NCI-H69 (cell line): ENCODE results near the gene REXO5.

Source experiments
- DNase-seq: peaks from one replicate; lab custom pipeline; 2025; lab: John Stamatoyannopoulos, UW

Gene REXO5

DNA sequence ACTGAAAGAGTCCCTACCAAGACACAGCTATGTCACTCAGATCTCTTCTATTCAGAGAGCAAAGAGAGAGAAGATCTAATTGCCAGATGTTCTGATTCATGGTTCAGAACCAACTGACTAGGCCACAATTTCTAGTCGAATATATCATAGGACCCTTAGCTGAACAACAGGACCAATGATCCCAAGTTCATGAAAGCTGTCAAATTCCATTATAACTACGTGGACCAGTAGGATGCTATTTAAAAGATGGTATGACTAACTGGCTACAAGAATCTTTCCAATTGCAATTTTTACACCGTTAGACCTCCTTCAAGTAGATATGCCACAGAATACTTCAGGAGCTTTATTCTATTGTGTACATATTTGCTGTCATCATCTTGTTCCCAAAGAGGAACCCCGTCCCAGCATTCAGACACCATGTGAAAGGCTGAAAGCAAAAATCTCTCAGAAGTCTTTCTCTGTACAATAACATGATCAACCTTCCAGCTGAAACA is 67.8 kb downstream of the REXO5 start:
- DNase-seq = no peak

DNA sequence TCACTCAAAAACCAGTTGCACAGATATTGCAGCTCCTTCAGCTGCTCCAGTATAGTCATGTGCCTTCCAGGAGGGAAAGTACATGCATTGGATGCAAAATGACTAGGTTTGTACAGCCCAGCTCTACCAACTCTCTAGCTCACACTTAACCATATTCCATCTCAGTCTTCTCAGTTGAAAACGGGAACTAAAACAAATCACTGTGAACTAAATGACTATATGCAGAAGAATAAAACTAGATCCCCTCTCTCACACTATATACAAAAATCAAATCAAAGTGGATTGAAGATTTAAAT is 69.0 kb downstream of the REXO5 start:
- no peak for DNase-seq

DNA sequence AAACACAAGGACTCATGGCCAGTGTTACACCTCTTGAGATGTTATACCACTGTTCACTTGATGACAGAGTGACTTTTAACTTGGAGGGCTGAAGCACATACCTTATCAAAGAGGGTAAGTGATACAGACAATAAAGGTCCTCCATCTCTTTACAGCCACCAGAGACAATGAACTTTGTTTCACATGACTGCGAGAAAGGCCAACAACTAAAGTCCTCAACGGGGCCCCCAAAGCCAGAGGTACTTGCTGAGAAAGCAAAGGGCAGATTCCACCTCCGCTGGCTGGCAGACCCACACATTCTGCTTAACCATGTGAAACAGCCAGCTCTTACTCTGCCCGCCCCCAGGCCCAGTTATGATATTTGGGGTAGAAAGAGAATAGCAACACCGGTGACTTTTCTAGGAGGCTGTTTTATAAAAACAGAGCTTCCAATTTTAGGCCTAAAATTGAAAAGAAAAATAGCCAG is 72.4 kb downstream of the REXO5 start:
- no peak for DNase-seq

DNA sequence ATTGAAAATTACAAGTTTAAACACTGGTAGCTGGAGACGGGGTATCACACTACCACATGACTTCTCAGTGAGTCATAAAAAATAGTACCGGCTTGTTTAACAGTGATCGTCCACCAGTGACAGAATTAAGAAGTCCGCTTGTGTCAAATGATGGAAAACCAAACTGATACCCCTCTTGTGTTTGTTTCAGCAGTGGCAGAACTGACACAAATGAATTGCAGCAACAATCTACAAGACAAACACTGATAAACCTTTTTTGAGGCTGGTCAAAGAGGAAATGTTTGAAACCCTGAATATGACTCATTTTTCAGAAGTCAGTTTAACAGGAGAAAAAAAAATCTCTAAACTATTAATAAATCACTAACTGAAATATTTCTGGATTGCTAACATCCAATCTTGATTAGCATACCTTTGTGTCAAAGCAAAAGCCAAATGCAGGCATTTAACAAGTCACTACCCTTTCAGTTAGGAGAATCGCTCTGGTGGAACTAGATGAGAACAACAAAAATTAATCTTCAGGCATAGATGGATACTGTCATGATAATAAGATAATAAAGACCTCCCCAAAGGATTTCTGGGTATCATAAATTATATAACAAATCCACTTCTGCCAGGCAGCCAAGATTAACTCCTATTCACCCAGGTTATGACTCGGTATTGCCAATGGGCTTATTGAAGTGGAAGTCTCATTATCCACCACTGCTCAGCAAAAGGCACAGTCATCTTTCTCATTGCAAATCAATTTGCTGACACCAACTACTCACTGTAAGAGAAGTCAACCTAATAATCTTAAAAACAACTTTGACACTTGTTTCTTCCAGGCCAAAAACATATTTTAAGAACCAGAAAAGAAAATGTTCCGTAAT is 73.1 kb downstream of the REXO5 start:
- no peak for DNase-seq

- DNase-seq = no peak
These were observed 74.7 kb downstream of the REXO5 start for GRCh38 chr16:20880867-20881502.

DNA sequence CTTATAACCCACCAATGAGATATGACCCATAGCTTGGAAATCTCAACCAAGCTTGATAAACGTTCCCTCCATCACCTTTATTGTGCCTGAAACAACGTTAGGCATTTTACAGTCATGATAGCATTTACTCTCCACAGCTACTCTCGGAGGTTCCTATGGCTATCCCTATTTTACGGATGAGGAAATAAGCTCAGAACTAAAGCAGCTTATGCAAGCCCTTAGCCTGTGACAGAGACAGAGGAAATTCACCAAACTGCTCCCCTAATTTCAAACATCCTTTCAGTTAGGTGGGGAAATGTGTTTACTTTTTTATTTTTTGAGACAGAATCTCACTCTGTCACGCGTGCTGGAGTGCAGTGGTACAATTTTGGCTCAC is 75.2 kb downstream of the REXO5 start:
- DNase-seq = no peak

DNA sequence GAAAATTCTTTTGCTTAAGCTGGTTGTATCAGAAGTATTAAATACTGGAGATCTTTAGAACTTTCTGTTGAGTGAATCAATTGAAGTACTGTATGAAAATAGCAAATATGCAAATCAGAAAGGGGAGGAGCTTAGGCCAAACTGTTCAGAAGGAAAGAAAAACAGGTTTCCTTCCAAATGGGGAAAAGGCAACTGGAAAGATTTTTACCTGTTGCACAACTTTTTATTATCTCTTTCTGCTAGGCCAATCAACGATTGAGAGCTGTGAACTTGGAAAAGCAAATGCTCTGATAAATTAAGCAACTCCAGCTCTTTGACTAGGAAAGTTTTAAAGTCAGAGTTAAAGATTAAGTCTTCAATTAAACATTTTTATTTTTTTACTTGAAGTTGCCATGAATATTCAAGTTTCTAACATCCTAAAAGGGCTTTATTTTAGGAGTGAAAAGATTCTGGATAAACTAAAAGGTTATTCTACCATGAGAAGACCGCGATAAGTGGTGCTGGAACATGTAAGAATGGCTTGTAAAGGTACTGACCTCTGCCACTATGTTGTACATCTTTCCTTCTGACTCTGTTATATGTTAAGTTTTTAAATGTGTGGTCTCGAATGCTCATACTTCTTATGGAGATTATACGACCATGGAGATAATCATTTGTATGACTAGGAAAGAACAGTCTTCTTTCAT is 77.4 kb downstream of the REXO5 start:
- DNase-seq = no peak

DNA sequence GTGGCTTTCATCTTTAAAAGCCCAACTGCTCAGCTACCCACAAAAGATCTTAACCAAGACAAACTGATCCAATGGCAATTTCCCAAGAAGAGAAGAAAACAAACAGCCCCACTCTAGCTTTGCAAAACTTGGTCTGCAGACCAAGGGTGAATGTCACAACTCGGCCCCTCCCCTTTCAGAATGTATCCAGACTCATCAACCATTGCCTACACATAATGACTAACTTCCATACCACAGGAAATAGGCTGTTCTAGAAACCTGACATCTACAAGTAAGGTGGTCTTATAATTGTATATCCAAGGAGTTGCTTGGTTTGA is 77.9 kb downstream of the REXO5 start:
- DNase-seq = no peak

DNA sequence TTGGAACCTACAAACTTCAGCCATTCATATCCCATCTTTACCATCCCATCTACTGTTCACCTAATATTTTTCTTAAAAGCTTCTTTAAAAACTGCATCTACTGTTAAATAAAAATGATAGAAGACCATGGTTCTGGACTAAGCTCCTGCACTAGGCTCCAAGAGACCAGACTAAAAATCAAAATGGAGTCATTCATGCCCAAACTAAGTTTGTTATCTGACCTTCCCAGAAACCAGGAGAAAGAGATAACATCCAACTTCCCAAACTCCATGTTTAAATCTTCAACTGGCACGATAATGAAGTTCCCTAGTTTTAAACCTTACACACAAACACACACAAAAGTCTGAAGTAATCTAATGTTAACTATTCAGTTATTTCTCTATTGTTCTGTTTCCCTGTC is 80.0 kb downstream of the REXO5 start:
- DNase-seq = no peak

DNA sequence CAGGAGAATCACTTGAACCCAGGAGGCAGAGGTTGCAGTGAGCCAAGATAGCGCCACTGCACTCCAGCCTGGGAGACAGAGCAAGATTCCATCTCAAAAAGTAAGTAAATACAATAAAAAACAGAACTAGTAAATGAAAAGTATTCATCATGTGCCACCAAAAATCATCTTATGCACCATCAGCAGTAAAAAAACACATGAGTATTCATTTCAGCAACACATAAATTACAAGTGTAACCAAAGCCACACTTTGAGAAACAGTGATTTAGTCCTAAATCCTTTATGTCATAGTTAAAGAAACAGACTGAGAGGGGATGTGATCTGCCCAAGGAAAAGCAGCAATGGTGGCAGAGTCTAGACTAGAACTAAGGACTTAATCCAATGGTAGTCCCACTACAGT is 80.9 kb downstream of the REXO5 start:
- DNase-seq = no peak

GRCh38 chr16:20889625-20890275 is 83.4 kb downstream of the REXO5 start:
- DNase-seq = no peak

- no peak for DNase-seq
These were observed 88.1 kb downstream of the REXO5 start for GRCh38 chr16:20894388-20894787.

GRCh38 chr16:20897253-20897897 is 91.0 kb downstream of the REXO5 start:
- no peak for DNase-seq

- DNase-seq = no peak
These were observed 91.6 kb downstream of the REXO5 start for GRCh38 chr16:20897922-20898321.

DNA sequence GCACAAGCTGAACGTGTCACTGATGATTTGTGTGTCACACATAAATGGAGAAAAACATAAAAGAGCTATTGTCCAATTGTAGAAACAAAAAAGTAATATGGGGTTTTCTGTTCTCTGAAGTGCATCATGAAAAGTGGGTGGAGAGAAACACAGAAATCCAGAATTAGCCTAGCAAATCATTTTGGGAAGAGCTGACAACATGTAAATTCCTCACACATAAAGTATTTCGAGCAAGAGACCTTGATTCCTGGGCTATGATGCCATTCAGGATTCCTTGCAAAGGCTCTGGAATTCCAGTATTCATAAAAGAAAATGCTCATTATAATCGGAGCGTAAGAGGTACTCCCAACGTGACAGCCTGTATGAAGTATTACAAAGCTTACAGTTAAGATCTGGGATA is 92.7 kb downstream of the REXO5 start:
- no peak for DNase-seq
